ENCODE measurements around the gene SYNPO2L.

DNA sequence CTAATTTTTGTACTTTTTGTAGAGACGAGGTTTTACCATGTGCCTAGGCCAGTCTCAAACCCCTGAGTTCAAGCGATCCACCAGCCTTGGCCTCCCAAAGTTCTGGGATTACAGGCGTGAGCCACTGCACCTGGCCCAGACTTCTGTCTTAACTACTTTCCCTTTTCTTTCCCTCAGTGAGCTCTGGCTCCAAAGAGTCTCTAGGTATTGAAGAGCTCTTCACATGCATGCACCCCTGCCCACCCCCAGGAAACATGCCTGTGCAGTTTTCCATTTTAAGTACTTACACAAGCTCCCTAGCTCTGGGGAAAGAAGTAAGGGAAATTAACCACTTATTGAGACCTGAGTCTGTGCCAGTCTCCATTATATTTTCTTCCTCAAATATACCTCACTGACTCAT is 16.5 kb downstream of the SYNPO2L start:
- TF ChIP-seq, protein P1, sequence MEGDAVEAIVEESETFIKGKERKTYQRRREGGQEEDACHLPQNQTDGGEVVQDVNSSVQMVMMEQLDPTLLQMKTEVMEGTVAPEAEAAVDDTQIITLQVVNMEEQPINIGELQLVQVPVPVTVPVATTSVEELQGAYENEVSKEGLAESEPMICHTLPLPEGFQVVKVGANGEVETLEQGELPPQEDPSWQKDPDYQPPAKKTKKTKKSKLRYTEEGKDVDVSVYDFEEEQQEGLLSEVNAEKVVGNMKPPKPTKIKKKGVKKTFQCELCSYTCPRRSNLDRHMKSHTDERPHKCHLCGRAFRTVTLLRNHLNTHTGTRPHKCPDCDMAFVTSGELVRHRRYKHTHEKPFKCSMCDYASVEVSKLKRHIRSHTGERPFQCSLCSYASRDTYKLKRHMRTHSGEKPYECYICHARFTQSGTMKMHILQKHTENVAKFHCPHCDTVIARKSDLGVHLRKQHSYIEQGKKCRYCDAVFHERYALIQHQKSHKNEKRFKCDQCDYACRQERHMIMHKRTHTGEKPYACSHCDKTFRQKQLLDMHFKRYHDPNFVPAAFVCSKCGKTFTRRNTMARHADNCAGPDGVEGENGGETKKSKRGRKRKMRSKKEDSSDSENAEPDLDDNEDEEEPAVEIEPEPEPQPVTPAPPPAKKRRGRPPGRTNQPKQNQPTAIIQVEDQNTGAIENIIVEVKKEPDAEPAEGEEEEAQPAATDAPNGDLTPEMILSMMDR (IDR thresholded peaks at IDR 0.05) = no peak
- TF ChIP-seq EZH2 (IDR thresholded peaks at IDR 0.05; ENCODE audit: borderline replicate concordance, insufficient read depth, low read depth, low read length, poor library complexity, severe bottlenecking) = no peak
